ENCODE data around the gene PLXNA2. TPM values are rescaled to one million over a fixed set of nuclear protein-coding genes. Genes with fewer than 3 reads are reported as not detected.
A peak's percentile ranks its signal among the peaks of the same experiment; 100 is the strongest.

The PLXNA2 gene
- total RNA-seq, 1 experiment from 2014 or later: 0.06 TPM

- BruUV-seq (replicated peaks): no TSS peak
- no peak overlapping the region for H3K4me3 ChIP-seq (ENCODE audit: low read depth, low read length, poor library complexity, severe bottlenecking)
- H3K27ac ChIP-seq (ENCODE audit: low read depth, low read length, poor library complexity, severe bottlenecking): no peak overlapping the region
- ChIA-PET CTCF (no interaction called here), POLR2A (ENCODE audit: low non-redundant PET) (no interaction called here)
- no peak for DNase-seq (ENCODE audit: low spot score)
- intact Hi-C loops (cut with micrococcal nuclease; ENCODE audit: unreplicated experiment): no loop called here
- no peaks in the 10 kb centered on the region for H3K36me3 ChIP-seq (ENCODE audit: insufficient read depth, low read length, poor library complexity, severe bottlenecking)
- H3K9me3 ChIP-seq (ENCODE audit: low read depth, low read length, poor library complexity, severe bottlenecking): no peaks in the 10 kb centered on the region
- no peaks in the 10 kb centered on the region for H3K27me3 ChIP-seq (replicated peaks; ENCODE audit: insufficient read depth, low read depth, low read length, poor library complexity)
- H3K4me1 ChIP-seq (ENCODE audit: insufficient read depth, low read length, poor library complexity, severe bottlenecking): peaks cover 8% of the 10 kb centered on the region
- no peak for TF ChIP-seq EZH2 (IDR thresholded peaks at IDR 0.05; ENCODE audit: borderline replicate concordance, low read depth, low read length, poor library complexity, severe bottlenecking)
- TF ChIP-seq, protein P1, sequence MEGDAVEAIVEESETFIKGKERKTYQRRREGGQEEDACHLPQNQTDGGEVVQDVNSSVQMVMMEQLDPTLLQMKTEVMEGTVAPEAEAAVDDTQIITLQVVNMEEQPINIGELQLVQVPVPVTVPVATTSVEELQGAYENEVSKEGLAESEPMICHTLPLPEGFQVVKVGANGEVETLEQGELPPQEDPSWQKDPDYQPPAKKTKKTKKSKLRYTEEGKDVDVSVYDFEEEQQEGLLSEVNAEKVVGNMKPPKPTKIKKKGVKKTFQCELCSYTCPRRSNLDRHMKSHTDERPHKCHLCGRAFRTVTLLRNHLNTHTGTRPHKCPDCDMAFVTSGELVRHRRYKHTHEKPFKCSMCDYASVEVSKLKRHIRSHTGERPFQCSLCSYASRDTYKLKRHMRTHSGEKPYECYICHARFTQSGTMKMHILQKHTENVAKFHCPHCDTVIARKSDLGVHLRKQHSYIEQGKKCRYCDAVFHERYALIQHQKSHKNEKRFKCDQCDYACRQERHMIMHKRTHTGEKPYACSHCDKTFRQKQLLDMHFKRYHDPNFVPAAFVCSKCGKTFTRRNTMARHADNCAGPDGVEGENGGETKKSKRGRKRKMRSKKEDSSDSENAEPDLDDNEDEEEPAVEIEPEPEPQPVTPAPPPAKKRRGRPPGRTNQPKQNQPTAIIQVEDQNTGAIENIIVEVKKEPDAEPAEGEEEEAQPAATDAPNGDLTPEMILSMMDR (conservative IDR thresholded peaks at IDR 0.05; ENCODE audit: low read depth, low read length): no peak
Measured at GRCh38 chr1:208172423-208173145, 71.6 kb downstream of the PLXNA2 start.

DNA sequence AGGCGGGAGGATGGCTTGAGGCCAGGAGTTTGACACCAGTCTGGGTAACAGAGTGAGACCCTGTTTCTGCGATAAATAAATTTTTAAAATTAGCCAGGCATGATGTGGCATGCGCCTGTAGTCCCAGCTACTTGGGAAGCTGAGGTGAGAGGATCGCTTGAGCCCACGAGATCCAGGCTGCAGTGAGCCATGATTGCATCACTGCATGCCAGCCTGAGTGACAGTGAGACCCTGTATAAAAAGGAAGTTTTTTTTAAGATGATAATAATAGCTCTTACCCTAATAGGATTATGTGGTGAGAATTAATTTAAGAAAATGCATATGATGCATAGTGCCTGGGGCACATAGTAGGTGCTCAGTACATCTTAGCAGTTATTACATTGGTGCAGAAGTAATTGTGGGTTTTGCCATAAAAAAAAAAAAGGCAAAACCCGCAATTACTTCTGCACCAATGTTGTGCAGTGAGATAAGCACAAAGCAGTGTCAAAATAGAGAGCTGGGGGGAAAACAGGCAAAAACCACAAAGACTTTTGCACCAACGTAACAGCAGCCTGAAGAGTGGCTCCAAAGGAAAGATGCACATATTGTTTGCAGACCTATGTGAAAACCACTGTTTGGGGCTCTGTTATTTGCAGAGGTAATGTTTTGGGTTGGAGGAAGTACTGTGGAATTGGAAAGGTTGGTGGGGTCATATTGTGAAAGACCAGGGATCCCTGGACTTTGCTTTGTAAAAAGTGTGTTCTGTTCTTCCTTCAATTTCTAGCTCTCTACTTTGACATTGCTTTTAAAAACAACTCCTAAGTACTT, 72.4 kb downstream of the PLXNA2 start:
- BruUV-seq (replicated peaks): no TSS peak

GRCh38 chr1:208170252-208170651, 73.9 kb downstream of the PLXNA2 start:
- intact Hi-C loops (cut with micrococcal nuclease; ENCODE audit: unreplicated experiment): no loop called here
- DNase-seq (ENCODE audit: low spot score): peak; percentile 65

More for the DNA sequence above, 72.4 kb downstream of the PLXNA2 start:
- TF ChIP-seq, protein P1 (conservative IDR thresholded peaks at IDR 0.05; ENCODE audit: low read depth, low read length): no peak
- TF ChIP-seq EZH2 (IDR thresholded peaks at IDR 0.05; ENCODE audit: borderline replicate concordance, low read depth, low read length, poor library complexity, severe bottlenecking): no peak
- intact Hi-C loops (cut with micrococcal nuclease; ENCODE audit: unreplicated experiment): no loop called here
- peaks cover 8% of the 10 kb centered on the region for H3K4me1 ChIP-seq (ENCODE audit: insufficient read depth, low read length, poor library complexity, severe bottlenecking)
- ChIA-PET POLR2A (ENCODE audit: low non-redundant PET) (no interaction called here), CTCF (no interaction called here)
- no peak overlapping the region for H3K4me3 ChIP-seq (ENCODE audit: low read depth, low read length, poor library complexity, severe bottlenecking)
- H3K27me3 ChIP-seq (replicated peaks; ENCODE audit: insufficient read depth, low read depth, low read length, poor library complexity): no peaks in the 10 kb centered on the region
- no peak overlapping the region for H3K27ac ChIP-seq (ENCODE audit: low read depth, low read length, poor library complexity, severe bottlenecking)
- no peaks in the 10 kb centered on the region for H3K36me3 ChIP-seq (ENCODE audit: insufficient read depth, low read length, poor library complexity, severe bottlenecking)
- H3K9me3 ChIP-seq (ENCODE audit: low read depth, low read length, poor library complexity, severe bottlenecking): no peaks in the 10 kb centered on the region
- no peak for DNase-seq (ENCODE audit: low spot score)

More at GRCh38 chr1:208170252-208170651, 73.9 kb downstream of the PLXNA2 start:
- Histone ChIP-seq H3K4me1 (ENCODE audit: insufficient read depth, low read length, poor library complexity, severe bottlenecking) (peaks cover 8% of the 10 kb centered on the region), H3K27ac (ENCODE audit: low read depth, low read length, poor library complexity, severe bottlenecking) (no peak overlapping the region), H3K9me3 (ENCODE audit: low read depth, low read length, poor library complexity, severe bottlenecking) (no peaks in the 10 kb centered on the region), H3K4me3 (ENCODE audit: low read depth, low read length, poor library complexity, severe bottlenecking) (no peak overlapping the region), H3K36me3 (ENCODE audit: insufficient read depth, low read length, poor library complexity, severe bottlenecking) (no peaks in the 10 kb centered on the region), H3K27me3 (replicated peaks; ENCODE audit: insufficient read depth, low read depth, low read length, poor library complexity) (no peaks in the 10 kb centered on the region)
- ChIA-PET CTCF (no interaction called here), POLR2A (ENCODE audit: low non-redundant PET) (no interaction called here)
- TF ChIP-seq, protein P1 (conservative IDR thresholded peaks at IDR 0.05; ENCODE audit: low read depth, low read length): no peak
- BruUV-seq (replicated peaks): no TSS peak
